ENCODE measurements around the gene ERICH6.
"Not testable (repeated sequence)": the region's sequence is repeated elsewhere in the genome, so short reads cannot be mapped to it uniquely, and the experiment has no call there.

The ERICH6 gene

GRCh38 chr3:150682279-150682678, 21.4 kb downstream of the ERICH6 start:
- no peak for DNase-seq (ENCODE audit: low read depth in 2 of 3, low spot score in 1 of 3)

- DNase-seq (ENCODE audit: low read depth in 2 of 3, low spot score in 1 of 3) = no peak
Measured at GRCh38 chr3:150681057-150681456, 22.7 kb downstream of the ERICH6 start.

DNA sequence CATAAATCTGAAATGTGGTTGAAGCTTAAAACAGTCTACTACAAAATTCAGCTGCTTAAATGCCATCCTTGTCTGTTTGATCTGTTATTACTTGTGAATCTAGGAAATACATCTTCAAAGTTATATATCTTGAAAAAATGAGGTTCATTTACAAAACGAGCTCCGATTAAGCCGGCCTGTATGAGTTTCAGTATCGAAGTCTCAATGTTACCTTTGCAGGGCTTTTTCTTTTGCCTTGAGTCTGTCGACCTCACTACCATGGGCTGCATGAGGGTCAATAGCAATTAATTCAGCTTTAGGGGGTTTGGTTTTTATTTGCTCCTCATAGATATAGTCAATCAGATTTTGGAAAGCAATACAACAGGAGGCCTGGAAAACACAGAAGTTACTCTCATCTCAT, 23.2 kb downstream of the ERICH6 start:
- DNase-seq (ENCODE audit: low read depth in 2 of 3, low spot score in 1 of 3) = no peak

DNA sequence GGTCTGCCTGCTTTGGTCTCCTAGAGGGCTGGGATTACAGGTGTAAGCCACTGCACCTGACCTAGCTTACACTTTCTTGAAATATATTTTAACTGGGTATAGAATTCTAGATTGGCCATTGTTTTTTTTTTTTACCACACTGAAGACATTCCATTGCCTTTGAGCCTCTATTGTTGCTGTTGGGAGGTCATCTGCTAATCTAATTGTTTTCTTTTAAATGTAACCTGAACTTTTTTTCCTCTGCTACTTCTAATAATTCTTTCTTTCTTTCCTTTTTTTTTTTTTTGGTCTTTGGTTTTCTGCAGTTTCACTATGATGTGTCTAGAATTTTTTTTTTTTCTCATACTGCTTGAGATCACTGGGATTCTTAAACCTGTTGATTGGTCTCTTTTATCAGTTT, 28.1 kb downstream of the ERICH6 start:
- no peak for DNase-seq (ENCODE audit: low read depth in 2 of 3, low spot score in 1 of 3)

GRCh38 chr3:150673966-150674365, 29.8 kb downstream of the ERICH6 start:
- DNase-seq (ENCODE audit: low read depth in 2 of 3, low spot score in 1 of 3) = no peak

GRCh38 chr3:150666167-150666566, 37.6 kb downstream of the ERICH6 start:
- DNase-seq (ENCODE audit: low read depth in 2 of 3, low spot score in 1 of 3) = no peak

- DNase-seq (ENCODE audit: low read depth in 2 of 3, low spot score in 1 of 3) = no peak
Measured at GRCh38 chr3:150663461-150663860, 40.3 kb downstream of the ERICH6 start.

DNA sequence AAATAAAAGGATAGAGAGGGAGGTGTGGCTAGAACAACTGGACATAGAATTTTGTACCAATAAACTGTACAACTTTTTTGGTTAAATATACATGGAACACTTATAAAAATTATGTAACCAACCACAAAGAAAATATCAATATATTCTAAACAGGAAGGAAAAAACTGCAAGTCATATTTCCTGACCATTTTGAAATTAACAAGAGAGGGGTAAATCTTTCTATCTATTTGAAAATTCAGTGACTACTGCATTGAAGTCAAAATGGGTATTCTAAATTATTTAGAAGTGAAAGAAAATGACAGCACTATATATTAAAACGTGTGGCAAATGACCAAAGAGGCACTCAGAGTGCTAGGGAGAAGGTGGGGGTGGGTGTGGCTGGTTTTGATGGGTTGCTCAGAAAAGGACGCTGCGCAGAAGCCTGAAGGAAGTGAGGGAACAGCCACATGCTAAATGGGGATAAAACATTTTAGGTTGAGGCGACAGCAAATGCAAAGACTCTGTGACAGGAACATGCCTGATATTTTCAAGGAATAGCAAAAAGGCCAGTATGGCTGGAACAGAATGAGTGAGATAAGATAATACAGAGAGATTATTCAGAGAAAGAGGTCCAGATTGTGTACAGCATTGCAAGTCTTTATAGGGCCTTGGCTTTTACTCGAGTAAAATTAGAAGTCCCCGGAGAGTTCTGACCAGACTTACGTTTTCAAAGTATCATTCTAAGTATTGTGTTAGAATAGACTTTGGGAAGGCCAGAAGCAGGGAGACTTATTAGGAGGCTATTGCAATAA, 41.1 kb downstream of the ERICH6 start:
- DNase-seq (ENCODE audit: low read depth in 2 of 3, low spot score in 1 of 3) = no peak

- DNase-seq (ENCODE audit: low read depth in 2 of 3, low spot score in 1 of 3) = no peak
Measured at GRCh38 chr3:150656316-150656715, 47.4 kb downstream of the ERICH6 start.

DNA sequence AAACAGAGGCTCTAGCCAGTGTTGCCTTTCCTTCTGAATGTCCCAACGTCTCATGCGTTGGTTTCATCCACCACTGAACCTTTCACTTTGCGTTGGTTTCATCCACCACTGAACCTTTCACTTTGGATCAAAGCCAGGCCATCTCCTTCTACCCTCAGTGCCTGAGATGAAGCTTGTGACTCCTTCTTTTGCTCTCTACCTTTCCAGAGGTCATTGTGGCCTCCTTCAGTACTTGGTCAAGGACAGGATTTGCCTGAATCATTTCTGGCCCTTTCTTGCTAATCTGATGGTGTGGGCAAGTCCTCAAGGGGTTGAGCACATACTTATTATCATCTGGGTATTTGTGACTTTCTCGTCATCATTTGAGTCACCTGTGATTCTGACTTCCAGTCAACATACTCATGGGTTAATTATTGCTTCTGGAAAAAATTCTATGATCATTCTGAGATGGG, 50.6 kb downstream of the ERICH6 start:
- DNase-seq (ENCODE audit: low read depth in 2 of 3, low spot score in 1 of 3) = no peak

- no peak for DNase-seq (ENCODE audit: low read depth in 2 of 3, low spot score in 1 of 3)
Measured at GRCh38 chr3:150640256-150640655, 63.5 kb downstream of the ERICH6 start.

DNA sequence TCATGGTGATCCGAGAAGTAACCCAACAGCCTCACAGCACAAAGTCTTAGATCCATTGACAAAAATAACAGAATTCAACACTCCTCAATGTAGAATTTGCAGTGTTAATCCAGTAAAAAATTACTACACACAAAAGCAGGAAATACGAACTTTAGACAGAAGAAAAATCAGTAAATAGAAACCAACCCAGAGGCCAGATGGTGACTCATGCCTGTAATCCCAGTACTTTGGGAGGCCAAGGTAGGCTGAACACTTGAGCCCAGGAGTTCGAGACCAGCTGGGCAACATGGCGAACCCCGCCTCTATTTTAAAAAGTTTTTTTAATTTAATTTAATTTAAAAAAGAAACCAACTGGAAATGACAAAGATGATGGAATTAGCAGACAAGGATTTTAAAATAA, 64.5 kb downstream of the ERICH6 start:
- no peak for DNase-seq (ENCODE audit: low read depth in 2 of 3, low spot score in 1 of 3)

DNA sequence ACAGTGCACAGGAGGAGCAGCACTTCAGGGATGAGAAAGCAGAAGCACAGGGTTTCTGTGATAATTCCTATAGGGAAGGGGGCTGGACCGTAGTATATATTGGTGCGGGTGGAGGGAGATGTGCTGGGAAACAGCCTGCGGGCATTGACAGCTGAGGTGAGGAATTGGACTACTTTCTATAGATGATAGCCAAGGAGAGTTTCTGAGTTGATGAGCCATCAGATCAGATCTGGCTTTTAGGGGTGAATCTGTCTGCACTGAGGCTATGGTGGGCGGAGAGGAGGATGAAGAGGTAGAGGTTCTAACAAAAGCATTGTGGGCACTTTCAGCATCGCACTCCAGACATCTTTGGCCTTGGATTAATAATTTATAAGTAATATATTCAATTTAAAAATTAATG, 67.5 kb downstream of the ERICH6 start:
- DNase-seq (ENCODE audit: low read depth in 2 of 3, low spot score in 1 of 3) = no peak

DNA sequence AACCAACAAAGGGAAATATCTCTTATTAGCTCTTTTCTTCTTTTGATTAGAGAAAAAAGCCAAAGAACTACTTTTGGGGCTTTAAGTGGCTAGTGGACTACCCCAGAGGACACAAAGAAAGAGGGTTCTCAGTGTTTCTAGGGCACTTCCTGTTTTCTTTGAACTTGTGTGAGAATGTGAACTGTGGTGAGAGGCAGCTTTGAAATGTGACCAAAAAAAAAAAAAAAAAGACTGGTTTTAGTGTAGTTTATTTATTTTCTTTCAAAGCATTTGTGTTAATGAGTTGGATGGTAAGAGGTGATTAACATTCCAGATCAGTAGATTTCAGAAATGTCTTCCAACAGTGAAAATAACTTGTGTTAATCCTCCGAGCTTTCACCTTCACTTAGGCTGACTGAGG, 68.2 kb downstream of the ERICH6 start:
- DNase-seq (ENCODE audit: low read depth in 2 of 3, low spot score in 1 of 3) = no peak

GRCh38 chr3:150635076-150635475, 68.6 kb downstream of the ERICH6 start:
- no peak for DNase-seq (ENCODE audit: low read depth in 2 of 3, low spot score in 1 of 3)

GRCh38 chr3:150631515-150632221, 72.1 kb downstream of the ERICH6 start:
- no peak for DNase-seq (ENCODE audit: low read depth in 2 of 3, low spot score in 1 of 3)

- DNase-seq (ENCODE audit: low read depth in 2 of 3, low spot score in 1 of 3) = no peak
Measured at GRCh38 chr3:150627557-150627956, 76.2 kb downstream of the ERICH6 start.

DNA sequence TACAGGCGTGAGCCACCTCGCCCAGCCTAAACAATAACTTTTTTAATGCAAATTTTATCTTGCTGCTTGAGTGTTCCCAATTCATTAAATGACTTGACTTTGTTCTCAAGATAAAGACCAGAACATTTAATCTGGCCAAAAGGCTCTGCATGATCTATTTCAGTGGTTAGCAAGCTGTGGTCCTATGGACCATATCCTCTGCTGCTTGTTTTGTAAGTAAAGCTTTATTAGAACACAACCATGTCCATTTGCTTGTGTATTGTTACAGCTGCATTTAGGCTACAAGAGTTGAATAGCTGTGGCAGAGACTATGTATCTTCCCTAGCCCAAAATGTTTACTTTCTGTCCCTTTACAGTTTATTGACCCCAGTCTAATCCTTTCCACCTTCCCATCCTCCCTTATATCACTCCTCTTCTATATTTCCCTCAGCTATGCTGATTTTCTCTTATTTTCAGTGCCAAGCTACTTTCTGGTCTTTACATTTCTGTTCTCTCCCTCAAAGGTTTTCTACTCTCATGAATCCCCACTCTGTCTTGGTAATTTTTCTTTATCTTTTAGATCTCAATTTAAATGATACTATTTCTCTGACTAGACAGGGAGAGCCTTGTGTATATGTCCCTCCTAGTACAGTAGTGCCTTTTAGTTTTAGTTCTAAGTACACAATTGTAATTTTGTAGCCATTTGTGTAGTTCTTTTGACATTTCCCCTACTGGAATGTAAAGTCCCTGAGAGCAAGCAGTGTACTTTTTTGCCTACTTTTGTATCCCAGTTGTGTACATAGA, 77.4 kb downstream of the ERICH6 start:
- DNase-seq (ENCODE audit: low read depth in 2 of 3, low spot score in 1 of 3) = no peak

- DNase-seq (ENCODE audit: low read depth in 2 of 3, low spot score in 1 of 3) = no peak
Measured at GRCh38 chr3:150623945-150624344, 79.8 kb downstream of the ERICH6 start.

DNA sequence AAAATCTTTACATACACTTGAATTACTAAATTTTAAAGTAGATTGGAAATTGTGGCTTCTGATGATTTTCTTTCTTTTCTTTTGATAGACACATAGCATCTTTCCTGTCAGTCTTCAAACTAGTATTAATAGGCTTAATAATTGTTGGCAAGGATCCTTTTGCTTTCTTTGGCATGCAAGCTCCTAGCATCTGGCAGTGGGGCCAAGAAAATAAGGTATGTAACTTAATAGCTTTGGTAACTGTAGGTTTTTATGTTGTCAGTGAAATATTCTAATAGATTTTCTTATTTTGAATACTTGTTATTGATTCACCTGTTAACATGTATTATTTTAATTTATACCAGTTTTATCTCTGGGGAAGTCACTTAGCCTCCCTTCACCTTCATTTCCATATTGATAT, 80.8 kb downstream of the ERICH6 start:
- not testable (repeated sequence) for DNase-seq (ENCODE audit: low read depth in 2 of 3, low spot score in 1 of 3)

- DNase-seq (ENCODE audit: low read depth in 2 of 3, low spot score in 1 of 3) = no peak
Measured at GRCh38 chr3:150620002-150620689, 83.6 kb downstream of the ERICH6 start.

All from stimulated activated CD4-positive, alpha-beta T cell treated with anti-CD3 and anti-CD28 coated beads, Interleukin-12 subunit alpha, Interleukin-12 subunit beta, amount 100 ng/mL, for 48 hours (primary cell).